Measurements from ENCODE around the gene MRPL2.
A peak's percentile ranks its signal among the peaks of the same experiment; 100 is the strongest.

Gene MRPL2

GRCh38 chr6:43077981-43078511, 18.8 kb upstream of the MRPL2 start:
- no peak overlapping the region for H3K9ac ChIP-seq (ENCODE audit: low read length)
- peaks cover 3% of the 10 kb centered on the region for H3K36me3 ChIP-seq (ENCODE audit: control insufficient read depth, insufficient read depth, low read length)
- H3K27me3 ChIP-seq (ENCODE audit: control insufficient read depth, insufficient read depth, low read length) = no peaks in the 10 kb centered on the region
- peaks cover 19% of the 10 kb centered on the region for H3K4me1 ChIP-seq (ENCODE audit: control insufficient read depth, insufficient read depth, low read length)
- H3K4me3 ChIP-seq (ENCODE audit: low read length) = no peak overlapping the region
- H3K9me3 ChIP-seq (ENCODE audit: control insufficient read depth, low read length) = no peaks in the 10 kb centered on the region

GRCh38 chr6:43077333-43077809, 18.1 kb upstream of the MRPL2 start:
- no peaks in the 10 kb centered on the region for H3K27me3 ChIP-seq (ENCODE audit: control insufficient read depth, insufficient read depth, low read length)
- peak overlapping the region; percentile 61 for H3K9ac ChIP-seq (ENCODE audit: low read length)
- peak overlapping the region; percentile 64 for H3K4me3 ChIP-seq (ENCODE audit: low read length)
- peaks cover 8% of the 10 kb centered on the region for H3K36me3 ChIP-seq (ENCODE audit: control insufficient read depth, insufficient read depth, low read length)
- peaks cover 19% of the 10 kb centered on the region for H3K4me1 ChIP-seq (ENCODE audit: control insufficient read depth, insufficient read depth, low read length)
- no peaks in the 10 kb centered on the region for H3K9me3 ChIP-seq (ENCODE audit: control insufficient read depth, low read length)

- Histone ChIP-seq H3K4me1 (ENCODE audit: control insufficient read depth, insufficient read depth, low read length) (peaks cover 19% of the 10 kb centered on the region), H3K27me3 (ENCODE audit: control insufficient read depth, insufficient read depth, low read length) (no peaks in the 10 kb centered on the region), H3K4me3 (ENCODE audit: low read length) (peak overlapping the region; percentile 64), H3K9ac (ENCODE audit: low read length) (peak overlapping the region; percentile 61), H3K9me3 (ENCODE audit: control insufficient read depth, low read length) (no peaks in the 10 kb centered on the region), H3K36me3 (ENCODE audit: control insufficient read depth, insufficient read depth, low read length) (peaks cover 11% of the 10 kb centered on the region)
Measured at GRCh38 chr6:43076464-43077332, 17.5 kb upstream of the MRPL2 start.

GRCh38 chr6:43075670-43076463, 16.6 kb upstream of the MRPL2 start, which contains the start of gene PTK7:
Gene PTK7, plus strand, starts transcription at chr6:43076314. Its CDS starts 175 bp downstream, at chr6:43076489.
- Histone ChIP-seq H3K36me3 (ENCODE audit: control insufficient read depth, insufficient read depth, low read length) (peaks cover 18% of the 10 kb centered on the region), H3K4me1 (ENCODE audit: control insufficient read depth, insufficient read depth, low read length) (peaks cover 19% of the 10 kb centered on the region), H3K9ac (ENCODE audit: low read length) (peak within 1 kb of the TSS; percentile 61), H3K4me3 (ENCODE audit: low read length) (peak within 1 kb of the TSS; percentile 64), H3K27me3 (ENCODE audit: control insufficient read depth, insufficient read depth, low read length) (no peaks in the 10 kb centered on the region), H3K9me3 (ENCODE audit: control insufficient read depth, low read length) (no peaks in the 10 kb centered on the region)

GRCh38 chr6:43074847-43075669, 15.8 kb upstream of the MRPL2 start:
- Histone ChIP-seq H3K36me3 (ENCODE audit: control insufficient read depth, insufficient read depth, low read length) (peaks cover 24% of the 10 kb centered on the region), H3K9me3 (ENCODE audit: control insufficient read depth, low read length) (no peaks in the 10 kb centered on the region), H3K4me1 (ENCODE audit: control insufficient read depth, insufficient read depth, low read length) (peaks cover 19% of the 10 kb centered on the region), H3K9ac (ENCODE audit: low read length) (no peak overlapping the region), H3K4me3 (ENCODE audit: low read length) (no peak overlapping the region), H3K27me3 (ENCODE audit: control insufficient read depth, insufficient read depth, low read length) (no peaks in the 10 kb centered on the region)

- peaks cover 43% of the 10 kb centered on the region for H3K36me3 ChIP-seq (ENCODE audit: control insufficient read depth, insufficient read depth, low read length)
- no peaks in the 10 kb centered on the region for H3K9me3 ChIP-seq (ENCODE audit: control insufficient read depth, low read length)
- H3K27me3 ChIP-seq (ENCODE audit: control insufficient read depth, insufficient read depth, low read length) = no peaks in the 10 kb centered on the region
- H3K9ac ChIP-seq (ENCODE audit: low read length) = no peak overlapping the region
- no peaks in the 10 kb centered on the region for H3K4me1 ChIP-seq (ENCODE audit: control insufficient read depth, insufficient read depth, low read length)
- H3K4me3 ChIP-seq (ENCODE audit: low read length) = no peak overlapping the region
Measured at GRCh38 chr6:43070028-43070632, 10.9 kb upstream of the MRPL2 start.

- Histone ChIP-seq H3K9me3 (ENCODE audit: control insufficient read depth, low read length) (no peaks in the 10 kb centered on the region), H3K9ac (ENCODE audit: low read length) (no peak overlapping the region), H3K4me3 (ENCODE audit: low read length) (no peak overlapping the region), H3K27me3 (ENCODE audit: control insufficient read depth, insufficient read depth, low read length) (no peaks in the 10 kb centered on the region), H3K4me1 (ENCODE audit: control insufficient read depth, insufficient read depth, low read length) (peaks cover 35% of the 10 kb centered on the region), H3K36me3 (ENCODE audit: control insufficient read depth, insufficient read depth, low read length) (peaks cover 18% of the 10 kb centered on the region)
Measured at GRCh38 chr6:43062818-43063217, 3.6 kb upstream of the MRPL2 start.

GRCh38 chr6:43061861-43062260, 2.6 kb upstream of the MRPL2 start:
- no peak overlapping the region for H3K4me3 ChIP-seq (ENCODE audit: low read length)
- peaks cover 18% of the 10 kb centered on the region for H3K36me3 ChIP-seq (ENCODE audit: control insufficient read depth, insufficient read depth, low read length)
- H3K9me3 ChIP-seq (ENCODE audit: control insufficient read depth, low read length) = no peaks in the 10 kb centered on the region
- H3K4me1 ChIP-seq (ENCODE audit: control insufficient read depth, insufficient read depth, low read length) = peaks cover 35% of the 10 kb centered on the region
- no peaks in the 10 kb centered on the region for H3K27me3 ChIP-seq (ENCODE audit: control insufficient read depth, insufficient read depth, low read length)
- H3K9ac ChIP-seq (ENCODE audit: low read length) = peak overlapping the region; percentile 49

- Histone ChIP-seq H3K4me1 (ENCODE audit: control insufficient read depth, insufficient read depth, low read length) (peaks cover 35% of the 10 kb centered on the region), H3K36me3 (ENCODE audit: control insufficient read depth, insufficient read depth, low read length) (peaks cover 12% of the 10 kb centered on the region), H3K9ac (ENCODE audit: low read length) (peak overlapping the region; percentile 50), H3K9me3 (ENCODE audit: control insufficient read depth, low read length) (no peaks in the 10 kb centered on the region), H3K4me3 (ENCODE audit: low read length) (peak overlapping the region; percentile 92), H3K27me3 (ENCODE audit: control insufficient read depth, insufficient read depth, low read length) (no peaks in the 10 kb centered on the region)
Measured at GRCh38 chr6:43060755-43061633, 1.8 kb upstream of the MRPL2 start.

- Histone ChIP-seq H3K9me3 (ENCODE audit: control insufficient read depth, low read length) (no peaks in the 10 kb centered on the region), H3K4me3 (ENCODE audit: low read length) (peak overlapping the region; percentile 92), H3K36me3 (ENCODE audit: control insufficient read depth, insufficient read depth, low read length) (peaks cover 7% of the 10 kb centered on the region), H3K27me3 (ENCODE audit: control insufficient read depth, insufficient read depth, low read length) (no peaks in the 10 kb centered on the region), H3K9ac (ENCODE audit: low read length) (peak overlapping the region; percentile 90), H3K4me1 (ENCODE audit: control insufficient read depth, insufficient read depth, low read length) (peaks cover 35% of the 10 kb centered on the region)
Measured at GRCh38 chr6:43060034-43060754, 960 bp upstream of the MRPL2 start.

Measured in mucosa of stomach (tissue), 1 donor.